ENCODE results near the gene OLA1. TPM values are rescaled to one million over a fixed set of nuclear protein-coding genes. Genes with fewer than 3 reads are reported as not detected.

The OLA1 gene
- total RNA-seq, 4 donors from 2014 or later = 40.4 to 54.1 (median 50.6) TPM

DNA sequence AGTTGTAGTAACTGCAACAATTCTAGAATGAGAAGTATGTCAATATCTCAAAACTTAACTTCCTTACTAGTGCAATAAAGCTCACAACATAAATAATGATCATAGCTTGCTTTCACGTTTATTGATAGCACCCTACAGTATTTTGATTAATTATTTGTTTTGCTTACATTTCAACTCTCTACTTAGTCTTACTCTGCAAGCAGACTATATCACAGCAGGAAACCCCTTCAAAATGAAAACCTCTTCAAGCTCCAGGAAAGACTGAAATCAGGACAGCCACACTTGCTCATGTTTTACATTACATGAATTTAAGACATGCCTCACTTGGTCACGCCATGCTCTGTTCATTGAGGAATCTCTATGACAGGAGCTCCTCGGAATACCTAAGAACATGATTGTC, 3.3 kb downstream of the OLA1 start:
- TF ChIP-seq, protein P1, sequence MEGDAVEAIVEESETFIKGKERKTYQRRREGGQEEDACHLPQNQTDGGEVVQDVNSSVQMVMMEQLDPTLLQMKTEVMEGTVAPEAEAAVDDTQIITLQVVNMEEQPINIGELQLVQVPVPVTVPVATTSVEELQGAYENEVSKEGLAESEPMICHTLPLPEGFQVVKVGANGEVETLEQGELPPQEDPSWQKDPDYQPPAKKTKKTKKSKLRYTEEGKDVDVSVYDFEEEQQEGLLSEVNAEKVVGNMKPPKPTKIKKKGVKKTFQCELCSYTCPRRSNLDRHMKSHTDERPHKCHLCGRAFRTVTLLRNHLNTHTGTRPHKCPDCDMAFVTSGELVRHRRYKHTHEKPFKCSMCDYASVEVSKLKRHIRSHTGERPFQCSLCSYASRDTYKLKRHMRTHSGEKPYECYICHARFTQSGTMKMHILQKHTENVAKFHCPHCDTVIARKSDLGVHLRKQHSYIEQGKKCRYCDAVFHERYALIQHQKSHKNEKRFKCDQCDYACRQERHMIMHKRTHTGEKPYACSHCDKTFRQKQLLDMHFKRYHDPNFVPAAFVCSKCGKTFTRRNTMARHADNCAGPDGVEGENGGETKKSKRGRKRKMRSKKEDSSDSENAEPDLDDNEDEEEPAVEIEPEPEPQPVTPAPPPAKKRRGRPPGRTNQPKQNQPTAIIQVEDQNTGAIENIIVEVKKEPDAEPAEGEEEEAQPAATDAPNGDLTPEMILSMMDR (IDR thresholded peaks at IDR 0.05) = no peak
- ATAC-seq (ENCODE audit: low FRiP score) (no peak), DNase-seq (ENCODE audit: low spot score) (no peak)

DNA sequence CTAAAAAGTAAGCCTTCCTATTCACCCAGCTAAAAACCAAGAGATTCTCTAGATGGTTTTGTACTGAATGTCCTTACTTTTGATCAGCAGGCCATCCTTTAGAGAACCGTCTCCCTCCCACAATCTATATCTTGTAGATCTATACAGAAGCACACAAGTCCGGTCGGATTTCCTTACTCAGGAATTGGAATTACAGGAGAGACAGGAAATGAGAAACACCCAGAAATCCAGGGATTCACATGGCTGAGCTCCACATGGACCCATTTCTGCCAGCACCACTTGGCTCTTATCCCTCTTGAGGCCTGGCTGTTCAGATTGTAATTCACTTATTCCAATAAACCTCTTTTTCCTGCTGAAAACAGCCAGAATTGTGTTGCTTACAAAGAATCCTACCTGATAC, 4.5 kb downstream of the OLA1 start:
- ATAC-seq (ENCODE audit: low FRiP score) (no peak), DNase-seq (ENCODE audit: low spot score) (no peak)
- TF ChIP-seq, protein P1 (IDR thresholded peaks at IDR 0.05) = no peak

DNA sequence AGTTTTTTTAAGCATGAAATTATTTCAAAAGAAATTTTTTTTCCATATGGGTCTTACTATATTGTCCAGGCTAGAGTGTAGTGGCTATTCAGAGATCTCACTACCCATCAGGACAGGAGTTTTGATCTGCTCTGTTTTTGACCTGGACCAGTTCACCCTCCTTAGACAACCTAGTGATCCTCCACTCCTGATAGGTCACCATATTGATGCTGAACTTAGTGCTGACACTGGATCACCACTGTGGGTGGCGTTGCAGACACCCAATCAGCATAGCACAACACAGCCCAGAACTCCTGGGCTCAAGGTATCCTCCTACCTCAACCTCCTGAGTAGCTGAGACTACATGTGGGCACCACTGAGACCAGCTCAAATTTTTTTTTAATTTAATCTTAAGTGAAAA, 8.2 kb downstream of the OLA1 start:
- no peak for ATAC-seq (ENCODE audit: low FRiP score)
- DNase-seq (ENCODE audit: low spot score) = no peak
- TF ChIP-seq, protein P1 (IDR thresholded peaks at IDR 0.05) = no peak

DNA sequence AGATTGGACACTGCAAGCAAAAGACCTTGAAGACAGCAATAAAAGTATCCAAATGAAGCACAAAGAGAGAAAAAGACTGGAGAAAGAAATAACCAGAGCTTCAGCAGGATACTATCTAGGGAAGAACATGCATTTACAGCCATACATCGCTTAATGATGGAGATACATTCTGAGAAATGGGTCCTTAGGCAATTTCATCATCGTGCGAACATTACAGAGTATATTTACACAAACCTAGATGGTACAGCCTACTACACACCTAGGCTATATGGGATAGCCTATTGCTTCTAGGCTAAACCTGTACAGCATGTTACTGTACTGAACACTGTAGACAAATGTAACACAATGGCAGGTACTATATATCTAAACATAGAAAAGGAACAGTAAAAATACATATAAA, 11.9 kb downstream of the OLA1 start:
- TF ChIP-seq, protein P1 (IDR thresholded peaks at IDR 0.05) = no peak
- no peak for ATAC-seq (ENCODE audit: low FRiP score)
- DNase-seq (ENCODE audit: low spot score) = no peak

DNA sequence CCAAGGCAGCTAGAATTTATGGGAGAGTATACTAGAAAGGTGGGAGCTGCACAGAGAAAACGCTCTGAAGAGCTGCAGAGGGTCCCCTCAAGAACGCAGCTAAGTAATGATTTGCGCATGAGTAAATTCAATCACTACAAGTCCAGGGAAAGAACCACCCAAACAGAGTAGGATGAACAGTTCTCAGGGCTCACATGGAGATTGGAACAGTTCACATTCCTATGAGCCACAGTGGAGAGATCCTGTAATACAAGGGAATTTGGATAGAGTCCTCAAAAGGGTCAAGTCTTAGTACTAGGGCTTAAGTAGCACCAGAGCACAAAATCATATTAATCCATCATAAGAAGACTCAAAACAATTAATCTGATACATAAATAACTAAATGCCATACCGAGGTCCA, 12.7 kb downstream of the OLA1 start:
- no peak for DNase-seq (ENCODE audit: low spot score)
- TF ChIP-seq, protein P1 (IDR thresholded peaks at IDR 0.05) = no peak
- no peak for ATAC-seq (ENCODE audit: low FRiP score)

DNA sequence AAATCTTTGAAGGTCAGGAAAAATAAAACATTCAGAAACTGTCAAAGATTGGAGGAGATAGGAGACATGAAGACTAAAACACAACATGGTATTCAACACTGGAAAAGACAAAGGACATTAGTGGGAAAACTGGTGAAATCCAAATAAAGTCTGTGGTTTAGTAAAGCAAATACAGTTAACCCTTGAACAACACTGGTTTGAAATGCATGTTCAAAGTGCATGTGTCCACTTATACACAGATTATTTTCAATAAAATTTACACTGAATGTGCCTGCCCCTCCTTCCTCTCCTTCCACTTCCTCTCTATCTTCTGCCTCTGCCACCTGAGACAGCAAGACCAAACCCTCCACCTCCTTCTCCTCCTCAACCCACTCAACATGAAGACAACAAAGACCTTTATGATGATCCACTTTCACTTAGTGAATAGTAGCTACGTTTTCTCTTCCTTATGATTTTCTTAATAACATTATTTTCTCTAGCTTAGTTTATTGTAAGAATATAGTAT, 14.5 kb downstream of the OLA1 start:
- no peak for ATAC-seq (ENCODE audit: low FRiP score)
- DNase-seq (ENCODE audit: low spot score) = no peak
- TF ChIP-seq, protein P1 (IDR thresholded peaks at IDR 0.05) = no peak

DNA sequence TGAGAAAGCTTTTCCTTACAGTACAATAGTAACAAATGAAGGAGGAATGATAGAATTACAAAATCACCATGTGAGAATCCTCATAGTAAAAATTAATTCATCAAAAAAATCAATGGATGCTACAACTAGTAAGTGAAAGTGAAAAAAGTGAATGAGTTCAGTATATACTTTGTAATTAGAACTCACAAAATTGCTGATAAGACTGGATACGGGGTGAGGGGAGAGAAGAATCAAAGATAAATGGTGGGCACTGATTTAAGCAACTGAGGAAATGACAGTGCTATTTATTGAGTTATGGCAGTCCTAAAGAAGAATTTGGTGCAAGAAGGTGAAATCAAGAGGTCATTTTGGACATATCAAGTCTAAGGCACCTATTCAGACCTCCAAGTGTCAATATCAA, 20.6 kb downstream of the OLA1 start:
- ATAC-seq (ENCODE audit: low FRiP score) (no peak), DNase-seq (ENCODE audit: low spot score) (no peak)
- TF ChIP-seq, protein P1 (IDR thresholded peaks at IDR 0.05) = no peak
